Kidney epithelial cell (primary cell): Measurements from ENCODE around the gene SOX30. TPM values are rescaled to one million over a fixed set of nuclear protein-coding genes. Genes with fewer than 3 reads are reported as not detected.
"Not testable (repeated sequence)": the region's sequence is repeated elsewhere in the genome, so short reads cannot be mapped to it uniquely, and the experiment has no call there.

Source experiments
- DNase-seq: peaks from one replicate; pipeline ENCODE4 v3.0.0-alpha.2; 2010; ENCODE audit warnings: low read depth
- H3K27me3 ChIP-seq: 2 replicates; pipeline ENCODE4 v1.6.0; 2011; ENCODE audit warnings: low read length; ENCODE audit not compliant: control insufficient read depth, insufficient read depth
- H3K36me3 ChIP-seq: 2 replicates; pipeline ENCODE4 v1.5.1; 2011; ENCODE audit warnings: low read length; ENCODE audit not compliant: control insufficient read depth, insufficient read depth
- H3K4me3 ChIP-seq: 2 replicates; pipeline ENCODE4 v1.5.1; 2011; ENCODE audit warnings: low read depth, mild to moderate bottlenecking, control low read depth, low read length
- total RNA-seq: library from RNA; depleted of rRNA; stranded (reverse); fragments of >200 nt; gene quantifications from 2 replicates; pipeline ENCODE4 v1.2.3, GENCODE V29; 2015
- TF ChIP-seq, protein P1 (sequence below): IDR thresholded peaks from 2 replicates; pipeline ENCODE4 v1.5.1; 2011; ENCODE audit warnings: mild to moderate bottlenecking, moderate library complexity, low read length, control low read depth, inconsistent platforms; ENCODE audit not compliant: insufficient read depth, poor library complexity, severe bottlenecking

SOX30 gene
- total RNA-seq: 0.08 TPM in 1 of 2 replicates, not detected in the other

DNA sequence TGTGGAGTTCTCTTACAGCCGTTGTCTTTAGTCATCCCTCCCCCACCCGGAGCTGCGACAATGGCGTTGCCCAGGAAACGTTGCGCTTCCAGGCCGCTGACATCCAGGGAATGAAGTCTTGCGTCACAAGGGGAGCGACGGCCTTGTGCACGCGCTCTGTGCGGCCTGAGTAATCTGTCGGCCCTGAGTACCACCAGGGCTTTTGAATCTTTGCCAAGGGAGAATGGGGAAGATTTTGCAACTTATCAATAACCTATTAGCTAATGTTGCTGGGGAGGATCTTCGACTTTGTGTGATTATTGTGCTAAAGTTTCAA lies at the start of gene SOX30:
Gene SOX30 (minus strand): TSS at position 62 of the 316 bp plus-strand sequence. CDS start 360 bp downstream, outside the sequence.
- Histone ChIP-seq H3K36me3 (no peaks in the 10 kb centered on the region), H3K27me3 (no peaks in the 10 kb centered on the region), H3K4me3 (peak within 1 kb of the TSS; percentile 30)
- TF ChIP-seq, protein P1, sequence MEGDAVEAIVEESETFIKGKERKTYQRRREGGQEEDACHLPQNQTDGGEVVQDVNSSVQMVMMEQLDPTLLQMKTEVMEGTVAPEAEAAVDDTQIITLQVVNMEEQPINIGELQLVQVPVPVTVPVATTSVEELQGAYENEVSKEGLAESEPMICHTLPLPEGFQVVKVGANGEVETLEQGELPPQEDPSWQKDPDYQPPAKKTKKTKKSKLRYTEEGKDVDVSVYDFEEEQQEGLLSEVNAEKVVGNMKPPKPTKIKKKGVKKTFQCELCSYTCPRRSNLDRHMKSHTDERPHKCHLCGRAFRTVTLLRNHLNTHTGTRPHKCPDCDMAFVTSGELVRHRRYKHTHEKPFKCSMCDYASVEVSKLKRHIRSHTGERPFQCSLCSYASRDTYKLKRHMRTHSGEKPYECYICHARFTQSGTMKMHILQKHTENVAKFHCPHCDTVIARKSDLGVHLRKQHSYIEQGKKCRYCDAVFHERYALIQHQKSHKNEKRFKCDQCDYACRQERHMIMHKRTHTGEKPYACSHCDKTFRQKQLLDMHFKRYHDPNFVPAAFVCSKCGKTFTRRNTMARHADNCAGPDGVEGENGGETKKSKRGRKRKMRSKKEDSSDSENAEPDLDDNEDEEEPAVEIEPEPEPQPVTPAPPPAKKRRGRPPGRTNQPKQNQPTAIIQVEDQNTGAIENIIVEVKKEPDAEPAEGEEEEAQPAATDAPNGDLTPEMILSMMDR: no peak
- DNase-seq: no peak

DNA sequence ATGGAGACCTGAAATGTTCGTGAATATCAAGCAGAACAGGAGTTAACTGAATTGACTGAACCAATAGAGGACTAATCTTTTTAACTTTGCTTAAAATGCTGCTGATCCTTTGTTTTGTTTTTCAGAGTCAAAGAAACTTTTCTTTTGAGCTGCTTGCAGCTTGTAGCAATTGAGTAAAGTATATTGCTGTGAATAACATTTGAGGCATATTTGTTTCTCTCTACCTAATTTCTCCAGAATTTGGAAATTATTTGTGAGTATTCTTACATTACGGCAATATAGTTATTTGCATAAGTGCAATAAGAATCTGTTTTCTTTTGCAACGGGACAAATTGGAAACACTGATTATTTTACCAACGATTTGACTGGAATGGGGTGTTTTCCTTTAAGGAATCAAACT lies 46.4 kb upstream of the SOX30 start:
- not testable (repeated sequence) for H3K4me3 ChIP-seq, H3K27me3 ChIP-seq, DNase-seq, H3K36me3 ChIP-seq

DNA sequence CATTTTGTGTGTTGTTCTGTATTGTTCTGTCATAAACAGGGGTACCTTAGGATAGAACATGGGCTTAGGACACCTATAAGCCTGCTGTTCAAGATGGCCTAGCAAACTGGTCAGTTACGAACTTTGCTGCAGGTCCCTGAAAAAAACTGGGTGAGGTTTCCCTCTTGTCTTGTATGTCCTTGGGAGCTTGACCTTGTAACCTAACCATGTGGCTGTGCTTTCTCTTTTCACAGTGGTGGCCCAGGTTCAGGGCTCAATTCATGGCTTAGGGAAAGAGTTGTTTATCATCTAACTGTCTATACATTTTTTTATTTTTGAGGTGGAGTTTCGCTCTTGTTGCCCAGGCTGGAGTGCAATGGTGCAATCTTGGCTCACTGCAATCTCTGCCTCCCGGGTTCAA lies 43.9 kb upstream of the SOX30 start:
- DNase-seq, H3K36me3 ChIP-seq, H3K4me3 ChIP-seq, H3K27me3 ChIP-seq: not testable (repeated sequence)

DNA sequence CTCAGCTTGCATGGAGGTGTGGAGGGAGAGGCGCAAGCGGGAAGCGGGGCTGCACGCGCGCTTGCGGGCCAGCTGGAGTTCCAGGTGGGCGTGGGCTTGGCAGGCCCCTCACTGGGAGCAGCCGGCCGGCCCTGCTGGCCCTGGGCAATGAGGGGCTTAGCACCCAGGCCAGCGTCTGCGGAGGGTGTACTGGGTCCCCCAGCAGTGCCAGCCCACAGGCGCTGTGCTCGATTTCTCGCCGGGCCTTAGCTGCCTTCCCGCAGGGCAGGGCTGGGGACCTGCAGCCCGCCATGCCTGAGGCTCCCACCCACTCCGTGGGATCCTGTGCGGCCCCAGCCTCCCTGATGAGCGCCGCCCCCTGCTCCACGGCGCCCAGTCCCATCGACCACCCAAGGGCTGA lies 41.6 kb upstream of the SOX30 start:
- not testable (repeated sequence) for H3K36me3 ChIP-seq, H3K4me3 ChIP-seq, H3K27me3 ChIP-seq, DNase-seq

DNA sequence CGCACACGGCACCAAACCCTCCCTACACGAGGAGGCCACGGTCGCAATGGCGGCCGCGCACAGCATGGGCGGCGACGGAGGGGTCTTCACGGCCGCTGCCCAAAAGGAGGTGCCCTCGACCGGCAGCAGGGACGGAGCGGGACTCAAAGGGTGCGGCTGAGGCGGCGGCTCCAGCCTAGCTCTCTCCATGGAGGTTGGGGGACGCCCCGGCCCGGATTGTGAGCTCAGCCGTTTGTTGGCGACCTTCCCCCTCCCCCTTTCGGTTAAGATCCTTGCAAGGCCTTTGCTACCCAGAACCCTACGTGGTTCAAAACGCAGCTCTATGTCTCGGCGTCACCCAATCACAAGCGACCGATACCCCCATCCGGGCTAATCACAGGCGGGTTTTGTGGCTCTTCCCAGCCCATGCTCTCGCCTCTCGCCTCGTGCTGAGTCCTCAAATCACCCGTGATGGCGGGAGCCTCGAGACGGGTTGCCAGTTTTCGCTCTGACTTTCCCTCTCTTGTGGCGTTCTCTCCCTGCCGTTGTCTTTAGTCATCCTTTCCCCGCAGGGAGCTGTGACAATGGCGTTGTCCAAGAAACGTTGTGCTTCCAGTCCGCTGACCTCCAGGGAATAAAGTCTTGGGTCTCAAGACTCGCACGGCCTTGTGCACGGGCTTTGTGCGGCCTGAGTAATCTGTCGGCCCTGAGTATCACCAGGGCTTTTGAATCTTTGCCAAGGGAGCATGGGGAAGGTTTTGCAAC lies 38.6 kb upstream of the SOX30 start:
- H3K36me3 ChIP-seq: no peaks in the 10 kb centered on the region
- H3K4me3 ChIP-seq: no peak overlapping the region
- DNase-seq: no peak

DNA sequence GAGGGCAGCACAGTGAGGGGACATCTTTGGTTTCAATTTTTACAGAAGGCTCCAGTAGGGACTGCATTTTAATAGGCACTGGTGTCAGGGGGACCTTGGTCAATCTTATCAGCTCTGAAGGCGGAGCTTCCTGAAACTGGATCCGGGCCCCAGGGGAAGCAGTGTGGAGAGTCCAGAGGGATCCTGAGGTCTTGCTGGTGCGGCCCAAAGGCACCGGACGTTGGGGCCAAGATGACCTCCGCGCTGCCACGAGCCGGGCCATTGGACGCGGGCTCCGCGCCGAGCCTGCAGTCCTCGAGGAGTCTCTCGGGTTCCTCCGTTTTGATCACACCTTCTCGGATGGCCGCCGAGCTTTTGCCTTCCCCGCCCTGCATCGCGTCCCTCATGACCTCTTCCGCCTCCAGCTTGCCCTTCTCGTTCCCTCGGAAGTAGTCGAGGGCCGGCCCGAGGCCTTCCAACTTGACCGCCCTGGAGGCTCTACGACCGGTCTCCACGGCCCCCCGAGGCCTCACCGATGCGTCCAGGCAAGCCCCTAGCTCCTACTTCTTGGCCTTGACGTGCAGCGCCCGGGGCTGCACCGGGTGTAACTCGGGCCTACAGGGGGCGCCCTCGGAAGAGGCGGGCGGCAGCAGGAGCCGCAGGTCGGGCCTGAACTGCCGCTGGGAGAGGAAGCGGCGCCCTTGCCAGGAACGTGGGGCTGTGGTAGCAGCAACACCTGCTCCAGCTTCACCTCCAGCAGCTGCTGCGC lies 37.9 kb upstream of the SOX30 start:
- DNase-seq: no peak
- no peak overlapping the region for H3K4me3 ChIP-seq
- TF ChIP-seq, protein P1: peak; percentile 35

More for the DNA sequence above, 38.6 kb upstream of the SOX30 start:
- TF ChIP-seq, protein P1: no peak
- H3K27me3 ChIP-seq: no peaks in the 10 kb centered on the region

DNA sequence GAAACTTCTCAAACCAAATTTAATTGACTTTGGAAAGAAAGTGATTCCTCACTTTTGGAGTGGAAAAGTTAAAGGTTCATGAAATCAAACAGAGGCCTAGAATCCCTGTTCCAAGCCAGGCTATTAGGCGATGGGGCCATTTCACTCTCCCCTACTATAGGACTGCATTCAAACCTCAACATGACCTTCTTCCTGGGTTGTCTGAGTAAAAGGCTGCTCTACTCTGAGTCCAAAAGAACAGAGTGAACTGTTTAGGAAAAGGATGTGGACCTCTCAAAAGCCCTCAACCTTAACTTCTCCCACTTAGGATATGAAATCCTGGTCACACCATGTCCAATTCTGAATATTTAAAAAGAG lies 34.9 kb upstream of the SOX30 start:
- no peak for DNase-seq
- H3K4me3 ChIP-seq: no peak overlapping the region
- H3K36me3 ChIP-seq: no peaks in the 10 kb centered on the region
- no peaks in the 10 kb centered on the region for H3K27me3 ChIP-seq
- TF ChIP-seq, protein P1: no peak

More for the DNA sequence above, 37.9 kb upstream of the SOX30 start:
- Histone ChIP-seq H3K27me3 (no peaks in the 10 kb centered on the region), H3K36me3 (no peaks in the 10 kb centered on the region)

DNA sequence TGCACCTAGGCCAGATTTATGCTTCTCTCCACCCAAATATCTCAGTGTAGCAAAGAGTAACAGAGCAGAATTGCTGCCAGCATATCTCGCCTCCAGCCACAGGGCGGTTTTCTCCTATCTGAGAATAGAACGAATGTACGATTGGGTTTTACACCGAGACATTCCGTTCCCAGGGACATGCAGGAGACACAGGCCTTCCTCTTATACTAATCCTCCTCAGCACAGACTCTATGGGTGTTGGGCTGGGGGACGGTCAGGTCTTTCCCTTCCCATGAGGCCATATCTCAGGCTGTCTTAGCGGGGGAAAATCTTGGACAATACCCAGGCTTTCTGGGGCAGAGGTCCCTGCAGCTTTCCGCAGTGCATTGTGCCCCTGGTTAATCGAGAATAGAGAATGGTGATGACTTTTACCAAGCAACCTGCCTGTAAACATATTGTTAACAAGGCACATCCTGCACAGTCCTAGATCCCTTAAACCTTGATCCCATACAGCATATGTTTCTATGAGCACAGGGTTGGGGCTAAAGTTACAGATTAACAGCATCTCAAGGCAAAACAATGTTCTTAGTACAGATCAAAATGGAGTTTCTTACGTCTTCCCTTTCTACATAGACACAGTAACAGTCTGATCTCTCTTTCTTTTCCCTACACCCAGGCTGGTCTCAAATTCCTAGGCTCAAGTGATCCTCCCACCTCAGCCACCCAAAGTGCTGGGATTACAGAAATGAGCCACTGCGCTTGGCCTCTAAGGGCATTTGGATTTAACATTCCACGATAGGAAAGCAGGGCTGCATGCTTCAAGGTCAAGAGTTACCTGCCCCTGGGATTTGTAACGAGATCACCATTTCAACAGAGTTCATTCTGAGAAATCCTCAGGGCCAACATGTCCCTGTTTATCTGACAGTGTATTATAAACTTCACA lies 34.3 kb upstream of the SOX30 start:
- not testable (repeated sequence) for H3K27me3 ChIP-seq, H3K4me3 ChIP-seq, H3K36me3 ChIP-seq, DNase-seq
